ENCODE measurements around the gene PVR.
"Not testable (repeated sequence)": the region's sequence is repeated elsewhere in the genome, so short reads cannot be mapped to it uniquely, and the experiment has no call there.

Gene PVR

GRCh38 chr19:44618640-44619357 lies 24.9 kb upstream of the PVR start:
- no peak for DNase-seq (ENCODE audit: extremely low read depth in 1 of 2, low read depth in 1 of 2)

- no peak for DNase-seq (ENCODE audit: extremely low read depth in 1 of 2, low read depth in 1 of 2)
Observed at GRCh38 chr19:44620667-44621066, 23.0 kb upstream of the PVR start.

- no peak for DNase-seq (ENCODE audit: extremely low read depth in 1 of 2, low read depth in 1 of 2)
Observed at GRCh38 chr19:44621367-44621766, 22.3 kb upstream of the PVR start.

GRCh38 chr19:44623080-44623479 lies 20.6 kb upstream of the PVR start:
- DNase-seq (ENCODE audit: extremely low read depth in 1 of 2, low read depth in 1 of 2), result no peak

GRCh38 chr19:44623626-44624025 lies 20.1 kb upstream of the PVR start:
- no peak for DNase-seq (ENCODE audit: extremely low read depth in 1 of 2, low read depth in 1 of 2)

- no peak for DNase-seq (ENCODE audit: extremely low read depth in 1 of 2, low read depth in 1 of 2)
Observed at GRCh38 chr19:44624840-44625354, 18.8 kb upstream of the PVR start.

- not testable (repeated sequence) for DNase-seq (ENCODE audit: extremely low read depth in 1 of 2, low read depth in 1 of 2)
Observed at GRCh38 chr19:44625637-44626036, 18.1 kb upstream of the PVR start.

GRCh38 chr19:44626048-44626624 lies 17.6 kb upstream of the PVR start:
- no peak for DNase-seq (ENCODE audit: extremely low read depth in 1 of 2, low read depth in 1 of 2)

- no peak for DNase-seq (ENCODE audit: extremely low read depth in 1 of 2, low read depth in 1 of 2)
Observed at GRCh38 chr19:44627631-44628030, 16.1 kb upstream of the PVR start.

GRCh38 chr19:44628793-44629192 lies 14.9 kb upstream of the PVR start:
- no peak for DNase-seq (ENCODE audit: extremely low read depth in 1 of 2, low read depth in 1 of 2)

GRCh38 chr19:44631611-44632010 lies 12.1 kb upstream of the PVR start:
- not testable (repeated sequence) for DNase-seq (ENCODE audit: extremely low read depth in 1 of 2, low read depth in 1 of 2)

- not testable (repeated sequence) for DNase-seq (ENCODE audit: extremely low read depth in 1 of 2, low read depth in 1 of 2)
Observed at GRCh38 chr19:44634058-44634457, 9.7 kb upstream of the PVR start.

- no peak for DNase-seq (ENCODE audit: extremely low read depth in 1 of 2, low read depth in 1 of 2)
Observed at GRCh38 chr19:44634785-44635184, 8.9 kb upstream of the PVR start.

- DNase-seq (ENCODE audit: extremely low read depth in 1 of 2, low read depth in 1 of 2), result no peak
Observed at GRCh38 chr19:44635581-44636438, 7.9 kb upstream of the PVR start.

- DNase-seq (ENCODE audit: extremely low read depth in 1 of 2, low read depth in 1 of 2), result no peak
Observed at GRCh38 chr19:44636439-44637389, 7.0 kb upstream of the PVR start.

- DNase-seq (ENCODE audit: extremely low read depth in 1 of 2, low read depth in 1 of 2), result no peak
Observed at GRCh38 chr19:44637390-44637764, 6.3 kb upstream of the PVR start.

GRCh38 chr19:44640518-44640917 lies 3.2 kb upstream of the PVR start:
- DNase-seq (ENCODE audit: extremely low read depth in 1 of 2, low read depth in 1 of 2), result no peak

GRCh38 chr19:44641501-44642265 lies 2.0 kb upstream of the PVR start:
- no peak for DNase-seq (ENCODE audit: extremely low read depth in 1 of 2, low read depth in 1 of 2)

GRCh38 chr19:44642377-44642776 lies 1.3 kb upstream of the PVR start:
- no peak for DNase-seq (ENCODE audit: extremely low read depth in 1 of 2, low read depth in 1 of 2)

Data from stimulated activated CD8-positive, alpha-beta memory T cell treated with anti-CD3 and anti-CD28 coated beads, Interleukin-7, amount 100 ng/mL, for 48 hours (primary cell).